Umbilical cord (tissue), 2 donors: ENCODE results near the gene PPM1H. TPM values are rescaled to one million over a fixed set of nuclear protein-coding genes. Genes with fewer than 3 reads are reported as not detected.
"Not testable (repeated sequence)": the region's sequence is repeated elsewhere in the genome, so short reads cannot be mapped to it uniquely, and the experiment has no call there.

Experiments used
- DNase-seq: peaks from one replicate; pipeline ENCODE4 v3.0.0-alpha.2; 2015; ENCODE audit warnings: low spot score
- total RNA-seq: library from RNA; depleted of rRNA; stranded (reverse); fragments of >200 nt; gene quantifications from one replicate; pipeline ENCODE4 v1.2.3, GENCODE V29; 2014; ENCODE audit warnings: low replicate concordance; ENCODE audit not compliant: insufficient read depth

The PPM1H gene
- total RNA-seq, 1 donor from 2014 or later, result 1.9 TPM

- no peak for DNase-seq
Observed at GRCh38 chr12:62839869-62840660, 94.9 kb downstream of the PPM1H start.

GRCh38 chr12:62834971-62835547 lies 99.9 kb downstream of the PPM1H start:
- DNase-seq, result no peak

- no peak for DNase-seq
Observed at GRCh38 chr12:62834406-62834805, 100.5 kb downstream of the PPM1H start.

- DNase-seq, result no peak
Observed at GRCh38 chr12:62833634-62834033, 101.3 kb downstream of the PPM1H start.

- DNase-seq, result no peak
Observed at GRCh38 chr12:62832558-62832957, 102.4 kb downstream of the PPM1H start.

GRCh38 chr12:62832027-62832426 lies 102.9 kb downstream of the PPM1H start:
- DNase-seq, result no peak

- DNase-seq, result no peak
Observed at GRCh38 chr12:62827855-62828254, 107.1 kb downstream of the PPM1H start.

GRCh38 chr12:62827042-62827441 lies 107.9 kb downstream of the PPM1H start:
- DNase-seq, result no peak

GRCh38 chr12:62817556-62818271 lies 117.2 kb downstream of the PPM1H start:
- DNase-seq, result no peak

- DNase-seq, result no peak
Observed at GRCh38 chr12:62814243-62814642, 120.7 kb downstream of the PPM1H start.

- peak; percentile 69 for DNase-seq
Observed at GRCh38 chr12:62813031-62813829, 121.7 kb downstream of the PPM1H start.

- DNase-seq, result not testable (repeated sequence)
Observed at GRCh38 chr12:62811481-62811880, 123.5 kb downstream of the PPM1H start.

GRCh38 chr12:62808166-62808879 lies 126.6 kb downstream of the PPM1H start:
- no peak for DNase-seq

- DNase-seq, result no peak
Observed at GRCh38 chr12:62806893-62807292, 128.1 kb downstream of the PPM1H start.

- DNase-seq, result no peak
Observed at GRCh38 chr12:62806244-62806836, 128.6 kb downstream of the PPM1H start.

GRCh38 chr12:62805517-62805916 lies 129.4 kb downstream of the PPM1H start:
- peak; percentile 46 for DNase-seq

- no peak for DNase-seq
Observed at GRCh38 chr12:62803756-62804155, 131.2 kb downstream of the PPM1H start.

- no peak for DNase-seq
Observed at GRCh38 chr12:62802984-62803383, 132.0 kb downstream of the PPM1H start.

- DNase-seq, result no peak
Observed at GRCh38 chr12:62802321-62802720, 132.6 kb downstream of the PPM1H start.

GRCh38 chr12:62801796-62802195 lies 133.2 kb downstream of the PPM1H start:
- no peak for DNase-seq
